H1 (cell line): ENCODE data around the gene CFAP54. TPM values are rescaled to one million over a fixed set of nuclear protein-coding genes. Genes with fewer than 3 reads are reported as not detected.

Experiments
- ATF2 ChIP-seq: IDR thresholded peaks from 2 replicates; pipeline ENCODE4 v1.6.1; 2012; ENCODE audit warnings: low read length, inconsistent platforms
- CHD1 ChIP-seq: IDR thresholded peaks from 2 replicates; pipeline ENCODE4 v1.6.1; 2012; ENCODE audit warnings: low read depth, low read length, improper control_type of control experiment
- ZNF274 ChIP-seq: IDR thresholded peaks from 2 replicates; pipeline ENCODE4 v1.7.0; 2012; ENCODE audit warnings: low read length, borderline replicate concordance; ENCODE audit errors: extremely low read depth
- polyA plus RNA-seq, 7 experiments: library from polyadenylated mRNA; depleted of rRNA in 3 of 7; stranded (reverse) in 5 of 7; unstranded in 2 of 7; fragments of >200 nt in 5 of 7; fragments of 200-250 nt in 2 of 7; gene quantifications; 1 replicate in 5 of 7; 2 replicates in 1 of 7; 4 replicates in 1 of 7; pipeline versions ENCODE4 v1.2.1 to v1.2.3, GENCODE V29; 2011 to 2013; ENCODE audit warnings: missing spikeins in 2 of 7, mixed read lengths in 2 of 7
- total RNA-seq: library from RNA; stranded (reverse); fragmentation: NEBNext Ultra II Directional; extraction: Animal tissue kit (Norgen Biotek cat#: 25700); gene quantifications from 2 replicates; pipeline ENCODE4 v1.2.1, GENCODE V29; 2021

Gene CFAP54
- total and polyA plus RNA-seq, 2 of the 8 experiments (the other 6 are each of a cell fraction or from before 2014, with no cell fraction given) = 0.17 to 0.33 TPM

GRCh38 chr12:96711364-96711763, 222.0 kb downstream of the CFAP54 start (continued):
- TF ChIP-seq CHD1 (no peak), ZNF274 (no peak), ATF2 (no peak)
